GM21526 (cell line): ENCODE results near the gene OR12D2.
"Not testable (repeated sequence)": the region's sequence is repeated elsewhere in the genome, so short reads cannot be mapped to it uniquely, and the experiment has no call there.

Experiments
- ATAC-seq: cut with Tn5 transposase; IDR thresholded peaks from one replicate; pipeline ENCODE4 v1.9.1; 2021; ENCODE audit warnings: moderate library complexity; ENCODE audit not compliant: unreplicated experiment, low FRiP score

OR12D2 gene, protein sequence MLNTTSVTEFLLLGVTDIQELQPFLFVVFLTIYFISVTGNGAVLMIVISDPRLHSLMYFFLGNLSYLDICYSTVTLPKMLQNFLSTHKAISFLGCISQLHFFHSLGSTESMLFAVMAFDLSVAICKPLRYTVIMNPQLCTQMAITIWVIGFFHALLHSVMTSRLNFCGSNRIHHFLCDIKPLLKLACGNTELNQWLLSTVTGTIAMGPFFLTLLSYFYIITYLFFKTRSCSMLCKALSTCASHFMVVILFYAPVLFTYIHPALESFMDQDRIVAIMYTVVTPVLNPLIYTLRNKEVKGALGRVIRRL

DNA sequence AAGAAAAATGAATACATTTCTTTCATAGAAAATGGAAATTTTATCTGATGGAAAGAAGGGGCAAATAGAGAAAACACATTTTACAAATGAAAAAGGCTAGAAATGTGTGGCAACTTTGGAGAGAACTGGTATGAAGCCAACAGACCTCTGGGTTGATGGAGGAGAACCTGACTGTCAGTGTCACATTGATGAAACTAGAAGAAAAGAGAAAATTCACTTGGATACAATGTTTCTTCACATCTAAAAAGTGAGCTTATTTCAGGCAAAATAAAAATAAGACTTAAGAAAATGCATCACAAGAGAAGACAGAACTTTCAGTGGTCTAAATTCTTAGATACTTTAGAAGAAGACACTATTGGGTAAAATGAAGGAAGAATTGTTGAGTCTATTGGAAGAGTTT is at the start of gene OR12D2:
OR12D2 (plus strand) TSS at position 301 of the 400 bp plus-strand sequence. CDS start 1,069 bp downstream, outside the sequence.
- no peak for ATAC-seq

DNA sequence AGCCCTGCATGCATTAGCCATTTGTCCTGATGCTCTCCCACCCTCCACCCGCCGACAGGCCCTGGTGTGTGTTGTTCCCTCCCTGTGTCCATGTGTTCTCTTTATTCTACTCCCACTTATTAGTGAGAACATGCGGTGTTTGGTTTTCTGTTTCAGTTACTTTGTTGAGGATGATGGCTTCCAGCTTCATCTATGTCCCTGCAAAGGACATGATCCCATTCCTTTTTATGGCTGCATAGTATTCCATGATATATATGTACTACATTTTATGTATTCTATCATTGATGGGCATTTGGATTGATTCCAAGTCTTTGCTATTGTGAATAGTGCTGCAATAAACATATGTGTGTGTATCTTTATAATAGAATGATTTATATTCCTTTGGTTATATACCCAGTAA is 46.1 kb upstream of the OR12D2 start:
- not testable (repeated sequence) for ATAC-seq

DNA sequence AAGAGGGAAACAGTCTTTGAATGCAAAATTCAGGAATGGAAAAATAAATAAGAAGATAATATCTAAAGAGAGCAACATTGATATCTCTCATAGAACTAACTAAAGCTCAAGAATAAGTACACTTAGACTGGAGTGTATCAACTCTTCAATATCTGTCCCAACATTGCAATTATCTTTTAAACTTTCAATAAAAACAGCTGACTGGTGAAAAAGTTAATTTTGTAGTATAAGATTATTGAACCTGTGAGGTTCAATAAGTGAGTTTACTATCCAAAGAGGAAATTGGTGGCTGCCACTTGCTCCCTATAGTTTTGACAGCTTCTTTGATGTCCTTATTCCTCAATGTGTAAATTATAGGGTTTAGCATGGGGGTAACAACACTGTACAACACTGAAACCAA is 40.5 kb upstream of the OR12D2 start:
- no peak for ATAC-seq

DNA sequence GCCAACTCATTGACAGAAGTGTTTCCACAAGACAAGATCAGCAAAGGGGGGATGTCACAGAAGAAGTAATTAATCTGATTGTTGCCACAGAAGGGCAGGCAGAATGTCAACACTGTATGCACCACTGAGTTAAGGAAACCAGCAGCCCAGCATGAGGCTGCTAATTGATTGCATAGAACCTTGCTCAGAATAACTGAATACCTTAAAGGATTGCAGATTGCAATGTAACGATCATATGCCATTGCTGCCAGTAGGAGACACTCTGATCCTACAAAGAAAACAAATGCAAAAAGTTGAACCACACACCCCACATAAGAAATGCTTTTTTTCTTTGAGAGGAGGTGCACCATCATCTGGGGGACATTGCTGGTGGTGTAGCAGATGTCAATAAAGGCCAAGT is 39.8 kb upstream of the OR12D2 start:
- no peak for ATAC-seq

DNA sequence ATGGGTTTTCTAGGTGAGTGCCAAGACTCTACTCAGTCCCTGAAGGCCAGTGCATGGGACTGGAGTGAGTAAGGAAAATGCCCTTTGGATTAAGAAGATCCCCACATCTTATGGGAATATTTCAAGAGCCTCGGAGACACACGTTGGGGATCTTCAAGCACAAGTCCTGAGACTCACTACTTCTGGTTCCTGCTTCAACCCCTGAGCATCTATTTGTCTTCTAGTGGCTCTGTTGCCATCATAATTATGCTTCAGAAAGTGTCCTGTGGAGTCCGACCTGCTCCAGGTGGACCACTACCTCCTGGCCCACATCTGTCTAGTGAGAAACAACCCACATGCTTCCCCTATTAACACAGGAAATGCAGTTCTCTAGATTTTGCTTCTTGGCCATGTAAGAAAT is 26.7 kb upstream of the OR12D2 start, which contains the start of gene OR5V1:
OR5V1 (minus strand) TSS at position 101 of the 400 bp plus-strand sequence. CDS start 12,670 bp downstream, outside the sequence.
- no peak for ATAC-seq

DNA sequence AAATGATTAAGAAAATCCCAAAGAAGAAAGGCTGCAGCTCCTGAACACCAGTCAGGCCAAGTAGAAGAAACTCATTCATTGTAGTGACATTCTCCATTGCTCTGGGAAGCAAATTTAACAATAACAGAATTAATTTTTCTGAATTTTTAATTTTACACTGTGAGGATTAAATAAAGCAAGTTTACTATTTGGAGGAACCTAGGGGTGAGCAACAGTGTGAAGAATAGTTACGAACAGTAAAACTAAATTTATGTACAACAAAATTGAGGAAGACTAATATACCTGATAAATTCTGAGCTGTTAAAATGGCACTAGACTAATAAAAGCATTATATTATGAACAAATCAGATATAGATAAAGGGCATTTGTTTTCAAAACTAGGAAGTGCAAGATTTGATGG is 20.2 kb upstream of the OR12D2 start, which contains the start of gene OR12D3:
OR12D3 (minus strand) TSS at position 101 of the 400 bp plus-strand sequence; CDS start at position 97, 4 bp downstream.
- no peak for ATAC-seq

DNA sequence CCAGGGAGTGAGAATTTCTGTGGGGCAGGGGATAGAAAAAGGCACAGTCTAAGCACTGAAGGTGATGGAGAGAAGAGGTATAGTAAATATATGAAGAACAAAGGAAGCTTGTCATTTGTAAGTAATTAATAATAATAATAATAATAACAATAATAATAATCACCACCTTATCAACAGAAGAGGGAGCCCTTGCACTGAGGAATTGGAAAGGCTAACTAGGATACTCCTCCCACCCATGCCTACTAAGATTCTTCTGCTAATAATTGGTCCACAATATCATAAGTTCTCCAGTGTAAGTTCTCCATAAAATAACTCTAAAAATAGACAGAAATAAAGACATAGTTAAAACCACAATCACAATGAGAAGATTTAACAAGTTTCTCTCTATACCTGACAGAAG is 19.4 kb upstream of the OR12D2 start:
- ATAC-seq, result no peak

DNA sequence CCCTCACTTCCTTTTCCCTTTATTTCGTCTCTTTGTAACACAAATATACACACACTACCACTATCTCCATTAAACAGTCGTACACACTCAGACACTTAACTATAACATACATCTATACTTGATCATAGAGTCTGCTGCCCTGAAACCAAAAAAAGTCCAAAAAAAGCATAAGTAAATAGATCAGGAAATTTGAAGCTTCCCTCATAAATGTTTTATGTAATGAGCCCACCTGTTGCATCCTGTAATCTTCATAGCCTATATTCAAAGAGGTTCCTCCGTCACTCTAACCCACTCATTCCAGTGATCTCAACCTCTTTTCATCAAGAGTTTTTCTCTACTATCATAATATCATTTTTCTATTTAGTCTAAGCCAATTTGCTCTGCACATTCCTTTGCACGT is 6.9 kb upstream of the OR12D2 start:
- no peak for ATAC-seq

DNA sequence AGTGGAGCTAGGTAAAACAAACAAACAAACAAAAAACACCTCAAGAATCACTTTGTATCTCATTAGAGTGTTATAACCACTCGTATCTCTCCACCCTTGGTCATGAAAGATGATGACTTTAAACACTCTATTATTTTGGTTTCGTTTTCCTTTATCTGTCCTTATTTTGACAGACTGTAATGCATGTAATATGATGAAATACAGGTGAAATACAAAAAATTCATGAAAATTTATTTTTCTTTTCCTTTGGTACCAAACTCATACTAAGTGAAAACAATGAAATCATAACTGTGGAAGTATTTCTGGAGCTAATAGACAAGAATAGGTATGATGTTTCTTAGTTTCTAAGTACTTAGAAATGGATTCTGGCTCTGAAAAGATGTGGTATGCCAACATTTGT is 4.1 kb downstream of the OR12D2 start:
- no peak for ATAC-seq

DNA sequence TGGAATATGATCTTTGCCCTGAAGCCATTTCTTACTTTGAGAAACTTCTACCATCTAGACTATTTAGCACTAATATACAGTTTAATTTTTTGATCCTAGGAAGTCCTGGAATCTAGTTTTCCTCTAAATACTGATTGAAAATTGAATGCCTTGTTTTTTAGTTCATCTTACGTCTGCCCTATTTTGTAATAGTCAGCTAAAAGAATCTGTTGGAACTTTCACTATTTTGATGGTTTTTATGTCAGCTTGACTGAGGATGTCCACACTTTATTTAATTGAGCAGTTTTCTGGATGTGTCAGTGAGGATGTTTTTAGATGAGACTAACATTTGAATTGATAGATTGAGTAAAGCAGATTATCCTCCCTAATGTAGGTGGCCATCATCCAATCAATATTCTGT is 8.4 kb downstream of the OR12D2 start:
- ATAC-seq, result no peak

DNA sequence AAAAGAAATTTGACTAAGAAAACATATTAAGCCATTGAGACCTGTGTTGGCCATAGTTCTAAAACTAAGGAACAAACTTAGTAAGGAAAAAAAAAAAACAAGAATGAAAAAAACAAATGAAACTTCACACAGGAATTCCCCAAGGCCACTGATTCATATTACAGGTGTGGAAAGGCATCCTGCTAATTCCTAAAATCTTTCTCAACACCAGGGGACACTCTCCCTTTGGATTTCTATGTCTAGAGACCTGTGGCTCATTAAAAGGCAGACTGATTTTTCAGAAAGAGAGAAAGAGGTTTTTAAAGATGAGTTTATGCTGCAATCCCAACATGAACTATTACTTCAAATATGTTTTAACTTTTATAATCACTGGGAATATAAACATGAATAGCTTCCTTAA is 19.2 kb downstream of the OR12D2 start, which contains the start of gene OR12D1:
OR12D1 (plus strand) TSS at position 341 of the 400 bp plus-strand sequence.
- ATAC-seq, result no peak

DNA sequence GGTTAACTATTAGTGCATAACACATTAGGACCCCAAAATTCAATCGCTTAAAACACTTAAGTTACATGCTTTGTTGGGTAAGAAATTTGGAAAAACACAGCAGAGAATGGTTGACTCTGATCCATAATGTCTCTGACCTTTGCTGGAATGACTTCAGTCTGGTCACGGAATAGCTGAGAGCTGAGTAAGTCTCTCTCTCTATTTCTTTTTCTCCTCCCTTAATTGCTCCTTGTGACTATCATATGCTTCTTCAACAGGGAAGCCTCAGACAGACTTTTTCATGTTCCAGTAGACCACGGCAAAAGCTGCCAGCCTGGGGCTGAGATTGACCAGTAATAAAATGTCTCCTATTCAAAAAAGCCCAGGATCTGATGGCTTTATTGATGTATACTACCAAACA is 24.1 kb downstream of the OR12D2 start:
- no peak for ATAC-seq

DNA sequence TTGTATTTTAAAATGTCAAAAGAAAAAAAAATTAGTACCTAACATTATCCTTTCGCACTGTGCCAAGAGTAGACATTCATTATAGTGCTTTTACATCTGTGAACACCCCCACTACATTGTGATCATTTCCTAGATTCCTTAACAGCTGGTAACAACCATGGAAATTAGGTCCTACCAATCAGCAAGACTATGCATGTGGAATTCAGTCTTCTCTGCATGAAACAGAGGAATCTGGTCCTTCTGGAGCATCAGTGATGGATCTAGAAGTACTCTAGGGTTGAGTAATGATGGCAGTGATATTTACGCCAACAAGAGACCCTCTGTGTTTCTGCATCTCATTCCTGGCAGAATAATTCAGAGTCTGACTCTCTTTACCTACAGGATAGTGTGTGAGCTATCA is 28.7 kb downstream of the OR12D2 start:
- ATAC-seq, result no peak

DNA sequence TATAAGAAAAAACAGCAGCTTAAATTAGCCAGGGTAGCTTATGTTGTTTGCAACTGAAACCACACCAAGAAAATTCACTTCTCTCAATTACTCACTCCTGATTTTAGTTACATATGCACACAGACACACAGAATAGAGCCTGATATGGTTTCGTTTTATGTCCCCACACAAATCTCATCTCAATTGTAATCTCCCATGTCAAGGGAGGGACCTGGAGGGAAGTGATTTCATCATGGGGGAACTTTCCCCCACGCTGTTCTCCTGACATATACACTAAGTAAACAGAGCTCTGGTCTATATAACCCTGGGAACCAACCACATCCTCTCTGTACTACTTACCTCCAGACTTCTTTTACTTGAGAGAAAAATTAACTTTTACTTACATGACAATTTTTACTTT is 29.1 kb downstream of the OR12D2 start:
- no peak for ATAC-seq

DNA sequence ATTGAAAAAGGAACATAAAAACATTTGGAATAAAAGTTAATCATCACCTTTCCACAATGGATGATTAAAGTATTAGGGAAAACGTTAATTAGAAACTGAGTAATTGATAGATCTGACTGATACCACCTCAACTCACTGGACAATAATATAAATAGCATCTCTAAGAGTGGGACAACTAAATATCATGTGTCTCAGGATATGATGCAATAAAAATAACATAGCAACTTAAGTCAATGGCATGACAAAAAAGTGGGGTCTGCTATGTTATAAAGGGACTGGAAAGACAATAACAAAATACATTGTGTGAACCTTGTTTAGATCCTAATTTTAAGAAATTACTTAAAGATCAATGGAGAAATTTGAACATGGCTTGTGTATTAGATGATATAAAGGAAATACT is 29.6 kb downstream of the OR12D2 start:
- ATAC-seq, result no peak

DNA sequence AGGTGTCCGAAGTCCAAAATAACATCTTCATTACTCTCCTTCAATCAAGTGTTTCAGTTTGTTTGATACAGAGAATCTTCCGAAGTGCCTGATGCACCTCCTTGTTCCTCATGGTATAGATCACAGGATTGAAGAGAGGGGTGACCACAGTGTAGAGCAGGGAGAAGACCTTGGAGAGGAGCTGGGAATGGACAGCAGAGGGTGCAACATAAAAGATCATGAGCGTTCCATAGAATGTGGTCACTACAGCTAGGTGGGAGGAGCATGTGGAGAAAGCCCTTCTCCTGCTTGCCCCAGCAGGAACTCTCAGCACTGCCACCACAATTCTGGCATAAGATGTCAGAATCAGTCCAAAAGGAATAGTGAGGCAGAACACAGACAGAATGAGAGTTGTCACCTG is 31.2 kb downstream of the OR12D2 start:
- ATAC-seq, result no peak

DNA sequence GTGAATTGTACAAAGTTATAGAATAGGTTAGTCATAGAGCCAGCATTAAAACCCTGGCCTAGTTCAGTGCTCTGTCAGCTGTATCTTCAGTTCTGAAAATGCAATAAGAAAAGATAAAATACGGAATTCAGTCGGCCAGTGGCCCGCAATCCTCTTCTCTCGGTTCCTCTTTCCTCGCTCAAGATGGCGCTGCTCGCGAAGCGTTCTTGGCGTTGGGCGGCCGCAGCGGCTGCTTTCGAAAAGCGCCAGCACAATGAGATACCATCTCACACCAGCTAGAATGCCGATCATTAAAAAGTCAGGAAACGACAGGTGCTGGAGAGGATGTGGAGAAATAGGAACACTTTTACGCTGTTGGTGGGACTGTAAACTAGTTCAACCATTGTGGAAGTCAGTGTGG is 41.3 kb downstream of the OR12D2 start:
- ATAC-seq, result not testable (repeated sequence)

DNA sequence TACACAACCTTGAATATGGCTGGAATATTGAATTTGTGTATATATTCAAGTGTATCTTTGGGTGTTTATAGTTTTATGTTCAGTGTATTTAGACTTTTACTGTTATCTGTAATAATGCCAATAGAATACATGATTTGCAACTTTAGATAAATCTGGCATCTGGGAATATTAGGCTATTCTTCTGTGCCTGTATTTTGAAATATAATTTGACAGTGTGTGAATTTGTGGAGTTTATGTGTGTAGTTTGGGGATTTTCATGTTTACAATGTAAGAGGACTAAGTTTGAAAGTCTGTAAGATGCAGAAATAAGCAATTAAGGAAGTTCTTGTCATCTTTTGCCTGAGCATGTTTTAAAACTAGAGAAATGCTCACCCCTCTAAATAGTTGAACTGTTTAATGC is 43.6 kb downstream of the OR12D2 start, which contains the start of gene OR10C1:
OR10C1 (plus strand) TSS at position 301 of the 400 bp plus-strand sequence. CDS start 710 bp downstream, outside the sequence.
- no peak for ATAC-seq

DNA sequence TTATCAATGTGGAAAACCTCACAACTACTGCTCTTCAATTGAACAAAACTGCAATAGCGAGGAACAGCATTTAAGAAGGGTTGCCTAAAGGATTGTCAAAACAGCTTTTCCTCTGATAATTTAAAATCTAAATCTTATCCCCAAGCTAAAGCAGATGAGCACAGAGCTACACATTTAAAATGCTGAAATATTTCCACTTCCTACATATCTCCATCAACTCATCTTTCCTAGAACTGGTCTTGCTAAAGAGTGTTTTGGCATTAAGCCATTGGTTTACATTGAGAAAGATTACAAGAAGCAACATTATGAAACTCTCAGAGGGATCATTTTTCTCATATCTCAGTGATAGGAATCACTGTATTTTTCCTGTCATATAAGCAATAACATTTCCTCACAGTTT is 47.3 kb downstream of the OR12D2 start:
- ATAC-seq, result no peak

DNA sequence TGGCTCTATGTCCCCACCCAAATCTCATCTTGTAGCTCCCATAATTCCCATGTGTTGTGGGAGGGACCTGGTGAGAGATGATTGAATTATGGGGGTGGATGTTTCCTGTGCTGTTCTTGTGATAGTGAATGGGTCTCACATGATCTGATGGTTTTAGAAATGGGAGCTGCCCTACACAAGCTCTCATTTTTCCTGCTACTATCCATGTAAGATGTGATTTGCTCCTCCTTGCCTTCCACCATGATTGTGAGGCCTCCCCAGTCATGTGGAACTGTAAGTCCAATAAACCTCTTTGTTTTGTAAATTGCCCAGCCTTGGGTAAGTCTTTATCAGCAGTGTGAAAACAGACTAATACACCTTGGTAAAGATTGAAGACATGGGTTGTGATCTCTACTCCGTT is 48.6 kb downstream of the OR12D2 start:
- not testable (repeated sequence) for ATAC-seq
